Measurements from ENCODE around the gene LAMTOR3. TPM values are rescaled to one million over a fixed set of nuclear protein-coding genes. Genes with fewer than 3 reads are reported as not detected.

The LAMTOR3 gene
- total and polyA plus RNA-seq, 10 donors, result 22.4 to 52.6 (median 37.9) TPM

DNA sequence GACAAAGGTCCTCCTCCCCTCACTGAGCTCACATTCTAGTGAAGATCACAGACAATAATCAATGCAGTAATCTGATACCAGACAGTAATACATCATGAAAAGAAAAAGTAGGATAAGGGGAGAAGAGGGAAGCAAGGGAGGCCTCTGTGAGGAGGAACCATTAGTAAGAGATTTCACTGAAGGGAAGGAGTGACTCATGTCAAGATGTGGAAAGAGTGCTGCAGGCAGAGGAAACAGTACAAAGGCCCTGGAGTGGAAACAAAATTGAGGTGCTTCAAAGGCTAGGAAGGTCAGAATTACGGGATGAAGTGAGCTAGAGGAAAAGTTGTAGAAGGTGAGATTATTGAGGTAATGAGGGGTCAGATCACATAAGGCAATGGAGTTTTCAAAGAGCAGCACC, 38.1 kb downstream of the LAMTOR3 start:
- intact Hi-C loops (cut with DNase I; ENCODE audit: low total_unique reads), result no loop called here
- WGBS, 5 donors, result 10 to 26% (median 22%) methylated on average over 1 of the region's 1 CpG
- DNase-seq, result no peak
- H3K36me3 ChIP-seq, result peaks cover 0 to 25% (median 0%) of the 10 kb centered on the region in 6 donors
- no peaks in the 10 kb centered on the region for H3K9me3 ChIP-seq
- TF ChIP-seq POLR2A (IDR thresholded peaks at IDR 0.05), result no peak
- TF ChIP-seq POLR2AphosphoS5 (IDR thresholded peaks at IDR 0.05), result peak in 1 of 3 donors; percentile 44
- no peaks in the 10 kb centered on the region for H3K27me3 ChIP-seq (replicated peaks in 1 of 7)
- peak overlapping the region in 1 of 8 donors; percentile 36 for H3K4me3 ChIP-seq
- H3K27ac ChIP-seq, result peak overlapping the region; percentile 59 to 90 (median 75)
- peaks cover 3 to 84% (median 40%) of the 10 kb centered on the region in 6 donors for H3K4me1 ChIP-seq

DNA sequence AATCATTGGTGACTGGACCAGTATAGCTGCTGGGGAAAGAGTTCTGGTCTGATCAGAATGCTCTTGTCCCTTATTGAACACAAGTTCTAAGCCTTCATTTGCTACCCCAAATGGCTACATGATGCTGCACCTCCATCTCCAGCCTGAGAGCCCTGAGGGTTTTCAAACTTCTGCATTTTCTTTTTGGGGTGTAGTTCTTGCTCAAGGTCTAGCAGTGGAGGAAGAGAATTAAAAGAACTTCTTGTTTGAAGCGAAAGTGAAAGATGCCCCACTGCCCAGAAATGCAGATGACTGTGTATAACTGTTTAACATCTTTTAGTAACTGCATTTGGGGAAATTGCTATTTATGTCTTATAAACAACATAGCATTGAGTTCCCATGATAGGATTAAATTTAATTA, 38.5 kb downstream of the LAMTOR3 start:
- Histone ChIP-seq H3K4me3 (peak overlapping the region in 1 of 8 donors; percentile 36), H3K9me3 (no peaks in the 10 kb centered on the region), H3K27me3 (replicated peaks in 1 of 7) (no peaks in the 10 kb centered on the region), H3K27ac (peak overlapping the region; percentile 59 to 90 (median 75)), H3K36me3 (peaks cover 0 to 25% (median 0%) of the 10 kb centered on the region in 6 donors), H3K4me1 (peaks cover 3 to 84% (median 40%) of the 10 kb centered on the region in 6 donors)
- intact Hi-C loops (cut with DNase I; ENCODE audit: low total_unique reads), result no loop called here
- TF ChIP-seq, protein P1, sequence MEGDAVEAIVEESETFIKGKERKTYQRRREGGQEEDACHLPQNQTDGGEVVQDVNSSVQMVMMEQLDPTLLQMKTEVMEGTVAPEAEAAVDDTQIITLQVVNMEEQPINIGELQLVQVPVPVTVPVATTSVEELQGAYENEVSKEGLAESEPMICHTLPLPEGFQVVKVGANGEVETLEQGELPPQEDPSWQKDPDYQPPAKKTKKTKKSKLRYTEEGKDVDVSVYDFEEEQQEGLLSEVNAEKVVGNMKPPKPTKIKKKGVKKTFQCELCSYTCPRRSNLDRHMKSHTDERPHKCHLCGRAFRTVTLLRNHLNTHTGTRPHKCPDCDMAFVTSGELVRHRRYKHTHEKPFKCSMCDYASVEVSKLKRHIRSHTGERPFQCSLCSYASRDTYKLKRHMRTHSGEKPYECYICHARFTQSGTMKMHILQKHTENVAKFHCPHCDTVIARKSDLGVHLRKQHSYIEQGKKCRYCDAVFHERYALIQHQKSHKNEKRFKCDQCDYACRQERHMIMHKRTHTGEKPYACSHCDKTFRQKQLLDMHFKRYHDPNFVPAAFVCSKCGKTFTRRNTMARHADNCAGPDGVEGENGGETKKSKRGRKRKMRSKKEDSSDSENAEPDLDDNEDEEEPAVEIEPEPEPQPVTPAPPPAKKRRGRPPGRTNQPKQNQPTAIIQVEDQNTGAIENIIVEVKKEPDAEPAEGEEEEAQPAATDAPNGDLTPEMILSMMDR (IDR thresholded peaks at IDR 0.05 in 8 of 11, conservative IDR thresholded peaks at IDR 0.05 in 3 of 11), result peak in 1 of 11 experiments; percentile 32
- TF ChIP-seq POLR2A (IDR thresholded peaks at IDR 0.05), result no peak
- TF ChIP-seq POLR2AphosphoS5 (IDR thresholded peaks at IDR 0.05), result no peak
- no peak for DNase-seq
- 18 to 38% (median 29%) methylated on average over 1 of the region's 1 CpG for WGBS, 5 donors

DNA sequence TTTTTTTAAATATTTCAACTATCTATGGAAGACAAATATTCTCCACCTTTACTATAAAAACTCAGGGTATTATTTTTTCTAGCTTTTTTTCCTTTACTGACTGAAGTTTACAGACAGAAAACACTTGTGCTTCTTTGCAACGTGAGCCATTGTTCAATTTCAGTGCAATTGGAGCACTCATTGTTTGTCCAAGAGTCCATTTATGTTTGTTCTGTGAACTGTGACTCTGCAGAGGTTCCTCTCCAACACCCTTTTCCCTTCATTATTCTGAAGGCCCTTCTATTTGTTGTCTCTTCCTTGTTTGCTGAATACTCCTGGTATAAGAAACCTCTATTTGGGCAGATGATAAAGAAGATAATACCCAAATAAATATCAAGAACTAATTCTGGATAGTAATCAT, 40.2 kb downstream of the LAMTOR3 start:
- no peak overlapping the region for H3K4me3 ChIP-seq
- no peaks in the 10 kb centered on the region for H3K9me3 ChIP-seq
- peaks cover 3 to 71% (median 36%) of the 10 kb centered on the region in 6 donors for H3K4me1 ChIP-seq
- H3K27ac ChIP-seq, result peak overlapping the region in 2 of 8 donors; percentile 85 to 90
- no peaks in the 10 kb centered on the region for H3K27me3 ChIP-seq (replicated peaks in 1 of 7)
- no peak for DNase-seq
- intact Hi-C loops (cut with DNase I; ENCODE audit: low total_unique reads), result no loop called here
- peaks cover 0 to 30% (median 0%) of the 10 kb centered on the region in 6 donors for H3K36me3 ChIP-seq
- WGBS, 5 donors, result 75 to 87% (median 81%) methylated on average over 1 of the region's 1 CpG
- TF ChIP-seq POLR2A (IDR thresholded peaks at IDR 0.05) (no peak), POLR2AphosphoS5 (IDR thresholded peaks at IDR 0.05) (no peak)
- TF ChIP-seq, protein P1 (IDR thresholded peaks at IDR 0.05 in 8 of 11, conservative IDR thresholded peaks at IDR 0.05 in 3 of 11), result no peak

DNA sequence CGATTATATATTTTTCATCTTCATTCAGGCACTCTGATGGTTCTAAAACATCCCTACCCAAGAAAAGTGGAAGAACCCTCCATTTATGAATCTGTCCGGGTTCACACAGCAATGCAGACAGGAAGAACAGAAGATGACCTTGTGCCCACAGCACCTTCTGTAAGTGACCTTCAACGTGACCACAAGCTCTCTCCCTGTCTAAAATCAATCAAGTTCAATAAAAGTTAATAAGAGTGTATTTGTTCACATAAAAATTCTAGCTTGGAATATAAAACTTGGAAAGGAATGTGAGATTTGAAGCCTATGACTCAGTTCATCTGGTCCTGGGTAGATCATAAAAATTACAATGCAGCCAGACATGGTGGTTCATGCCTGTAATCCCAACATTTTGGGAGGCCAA, 41.0 kb downstream of the LAMTOR3 start:
- no peak for DNase-seq
- Histone ChIP-seq H3K9me3 (no peaks in the 10 kb centered on the region), H3K36me3 (peaks cover 0 to 30% (median 0%) of the 10 kb centered on the region in 6 donors), H3K27ac (no peak overlapping the region), H3K4me3 (no peak overlapping the region), H3K4me1 (peaks cover 3 to 73% (median 37%) of the 10 kb centered on the region in 6 donors), H3K27me3 (replicated peaks in 1 of 7) (no peaks in the 10 kb centered on the region)
- WGBS, 5 donors, result 76 to 86% (median 82%) methylated on average over 3 of the region's 3 CpGs
- TF ChIP-seq POLR2AphosphoS5 (IDR thresholded peaks at IDR 0.05) (no peak), POLR2A (IDR thresholded peaks at IDR 0.05) (no peak)
- TF ChIP-seq, protein P1 (IDR thresholded peaks at IDR 0.05 in 8 of 11, conservative IDR thresholded peaks at IDR 0.05 in 3 of 11), result no peak
- intact Hi-C loops (cut with DNase I; ENCODE audit: low total_unique reads), result no loop called here

All from spleen (tissue), 11 donors.